ENCODE measurements around the gene FCRL3. TPM values are rescaled to one million over a fixed set of nuclear protein-coding genes. Genes with fewer than 3 reads are reported as not detected.

The FCRL3 gene
- total RNA-seq, 1 experiment from 2014 or later = 2.2 TPM

GRCh38 chr1:157697781-157698569 is 2.6 kb downstream of the FCRL3 start:
- H3K4me3 Mint-ChIP-seq (ENCODE audit: low read depth, unreplicated experiment) = no peak overlapping the region
- H3K9me3 Mint-ChIP-seq (ENCODE audit: low read depth, unreplicated experiment) = no peaks in the 10 kb centered on the region
- no peak overlapping the region for H3K27ac Mint-ChIP-seq (ENCODE audit: unreplicated experiment)
- no peaks in the 10 kb centered on the region for H3K36me3 Mint-ChIP-seq (ENCODE audit: insufficient read depth, unreplicated experiment)
- no peak for TF ChIP-seq CTCF (IDR thresholded peaks at IDR 0.05; ENCODE audit: unreplicated experiment)
- CTCF ChIA-PET = no interaction called here
- no TSS peak for BruUV-seq (replicated peaks)
- no peaks in the 10 kb centered on the region for H3K27me3 Mint-ChIP-seq (ENCODE audit: unreplicated experiment)
- DNase-seq = no peak
- intact Hi-C loops (cut with micrococcal nuclease; ENCODE audit: unreplicated experiment) = no loop called here
- no peaks in the 10 kb centered on the region for H3K4me1 Mint-ChIP-seq (ENCODE audit: low read depth, unreplicated experiment)

GRCh38 chr1:157696966-157697628 is 3.5 kb downstream of the FCRL3 start:
- Mint-ChIP-seq H3K27me3 (ENCODE audit: unreplicated experiment) (no peaks in the 10 kb centered on the region), H3K4me1 (ENCODE audit: low read depth, unreplicated experiment) (no peaks in the 10 kb centered on the region), H3K9me3 (ENCODE audit: low read depth, unreplicated experiment) (no peaks in the 10 kb centered on the region), H3K36me3 (ENCODE audit: insufficient read depth, unreplicated experiment) (no peaks in the 10 kb centered on the region), H3K27ac (ENCODE audit: unreplicated experiment) (no peak overlapping the region), H3K4me3 (ENCODE audit: low read depth, unreplicated experiment) (no peak overlapping the region)
- BruUV-seq (replicated peaks) = no TSS peak
- no peak for DNase-seq
- CTCF ChIA-PET = no interaction called here
- intact Hi-C loops (cut with micrococcal nuclease; ENCODE audit: unreplicated experiment) = no loop called here
- no peak for TF ChIP-seq CTCF (IDR thresholded peaks at IDR 0.05; ENCODE audit: unreplicated experiment)

DNA sequence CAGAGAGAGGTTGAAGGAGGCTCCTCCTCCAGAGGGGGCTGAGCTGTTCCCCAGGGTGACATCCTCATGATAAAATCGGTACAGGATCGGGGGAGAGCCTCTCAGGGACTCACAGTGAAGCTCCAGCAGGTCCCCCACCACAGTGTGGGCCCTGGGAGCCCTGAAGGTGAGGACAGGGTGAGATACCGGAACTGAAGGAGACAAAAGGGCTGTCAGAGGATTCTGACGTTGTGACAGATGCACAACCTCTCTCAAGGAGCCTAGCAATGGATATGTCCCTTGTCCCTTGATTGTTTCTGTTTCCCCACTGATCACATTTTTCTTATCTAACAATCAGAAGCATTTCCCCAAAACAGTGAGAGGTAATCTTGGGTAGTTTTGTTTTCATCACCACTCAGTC is 5.2 kb downstream of the FCRL3 start:
- Mint-ChIP-seq H3K4me3 (ENCODE audit: low read depth, unreplicated experiment) (no peak overlapping the region), H3K36me3 (ENCODE audit: insufficient read depth, unreplicated experiment) (no peaks in the 10 kb centered on the region), H3K9me3 (ENCODE audit: low read depth, unreplicated experiment) (no peaks in the 10 kb centered on the region), H3K27me3 (ENCODE audit: unreplicated experiment) (no peaks in the 10 kb centered on the region), H3K27ac (ENCODE audit: unreplicated experiment) (no peak overlapping the region), H3K4me1 (ENCODE audit: low read depth, unreplicated experiment) (peaks cover 14% of the 10 kb centered on the region)
- CTCF ChIA-PET = no interaction called here
- no peak for DNase-seq
- no peak for TF ChIP-seq CTCF (IDR thresholded peaks at IDR 0.05; ENCODE audit: unreplicated experiment)
- BruUV-seq (replicated peaks) = no TSS peak
- intact Hi-C loops (cut with micrococcal nuclease; ENCODE audit: unreplicated experiment) = no loop called here

DNA sequence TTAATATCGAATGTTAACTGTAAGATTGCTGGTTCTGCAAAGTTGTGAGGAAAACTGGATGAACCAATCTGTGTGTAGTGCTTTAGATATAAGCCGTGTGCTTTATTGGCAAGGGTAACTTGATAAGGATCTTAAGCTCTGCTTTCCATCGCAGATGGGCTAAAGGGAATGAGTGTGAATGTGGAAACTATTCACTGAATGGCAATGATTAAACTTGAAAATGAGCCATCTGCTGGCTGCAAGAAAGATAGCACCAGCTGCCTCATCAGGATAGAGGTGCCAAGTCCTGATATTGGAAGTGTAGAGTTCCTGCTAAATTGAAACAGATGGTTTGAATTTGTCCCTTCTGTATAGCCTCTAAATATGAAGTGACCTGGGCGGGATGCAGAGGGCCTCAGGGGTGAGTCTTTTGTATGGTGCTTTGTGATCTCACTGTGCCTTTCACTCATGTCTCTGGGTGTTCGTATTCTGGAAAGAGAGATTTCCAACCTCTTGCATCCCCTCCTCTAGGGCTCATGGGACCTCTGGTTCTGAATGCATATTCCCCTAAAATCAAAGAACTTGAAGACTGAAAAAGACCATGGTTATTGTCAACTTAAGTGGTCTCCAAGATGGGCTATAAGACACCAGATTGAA is 9.2 kb downstream of the FCRL3 start:
- peak; percentile 54 for TF ChIP-seq CTCF (IDR thresholded peaks at IDR 0.05; ENCODE audit: unreplicated experiment)
- CTCF ChIA-PET = interaction anchor here (0.6 to 2.6 kb wide), 19 partner anchors 9 to 942 kb away, joined by 3 to 146 read pairs (median 4); no protein-coding TSS in a partner anchor
- intact Hi-C loops (cut with micrococcal nuclease; ENCODE audit: unreplicated experiment) = loop anchor here (1.0 to 5.0 kb wide), 3 partner anchors 111 to 186 kb away; no protein-coding TSS in a partner anchor
- no peaks in the 10 kb centered on the region for H3K9me3 Mint-ChIP-seq (ENCODE audit: low read depth, unreplicated experiment)
- no peaks in the 10 kb centered on the region for H3K36me3 Mint-ChIP-seq (ENCODE audit: insufficient read depth, unreplicated experiment)
- H3K27me3 Mint-ChIP-seq (ENCODE audit: unreplicated experiment) = no peaks in the 10 kb centered on the region
- DNase-seq = peak; percentile 45
- H3K4me3 Mint-ChIP-seq (ENCODE audit: low read depth, unreplicated experiment) = no peak overlapping the region
- peak overlapping the region; percentile 8 for H3K27ac Mint-ChIP-seq (ENCODE audit: unreplicated experiment)
- peaks cover 53% of the 10 kb centered on the region for H3K4me1 Mint-ChIP-seq (ENCODE audit: low read depth, unreplicated experiment)
- BruUV-seq (replicated peaks) = no TSS peak

Measured in Calu3 (cell line).